GM23338 (cell line): ENCODE measurements around the gene REEP5. TPM values are rescaled to one million over a fixed set of nuclear protein-coding genes. Genes with fewer than 3 reads are reported as not detected.

Experiments
- ATAC-seq: fragments of 200-7000 bp; cut with Tn5 transposase; 3 replicates; pipeline ENCODE4 v1.9.1; 2020
- DNase-seq: peaks from one replicate; pipeline ENCODE4 v3.0.0-alpha.2; 2015; ENCODE audit warnings: low spot score
- H2AFZ ChIP-seq: fragments of 200-600 bp; sonication (generic); 2 replicates; pipeline ENCODE4 v1.8.0; 2016; ENCODE audit warnings: antibody characterized with exemption, mild to moderate bottlenecking, moderate library complexity
- H3F3A ChIP-seq: fragments of 200-600 bp; sonication (generic); replicated peaks from 2 replicates; pipeline ENCODE4 v1.8.0; 2017; ENCODE audit warnings: antibody characterized with exemption, mixed run types, low read depth
- H3K27ac ChIP-seq: fragments of 200-600 bp; sonication (generic); 2 replicates; pipeline ENCODE4 v1.6.1; 2016; ENCODE audit warnings: low read depth
- H3K27me3 ChIP-seq: fragments of 200-600 bp; sonication (generic); 2 replicates; pipeline ENCODE4 v1.8.0; 2016; ENCODE audit warnings: mild to moderate bottlenecking, mixed run types, moderate library complexity; ENCODE audit not compliant: insufficient read depth
- H3K36me3 ChIP-seq: fragments of 200-600 bp; sonication (generic); 2 replicates; pipeline ENCODE4 v1.8.0; 2016; ENCODE audit warnings: mild to moderate bottlenecking; ENCODE audit not compliant: insufficient read depth
- H3K4me1 ChIP-seq: fragments of 200-600 bp; sonication (generic); 2 replicates; pipeline ENCODE4 v1.8.0; 2016; ENCODE audit warnings: mild to moderate bottlenecking, moderate library complexity; ENCODE audit not compliant: insufficient read depth
- H3K4me2 ChIP-seq: fragments of 200-600 bp; sonication (generic); 2 replicates; pipeline ENCODE4 v1.7.1; 2017; ENCODE audit warnings: mixed run types
- H3K4me3 ChIP-seq: fragments of 200-600 bp; sonication (generic); 2 replicates; pipeline ENCODE4 v1.6.1; 2016; ENCODE audit warnings: mixed run types
- H3K79me2 ChIP-seq: fragments of 200-600 bp; sonication (generic); replicated peaks from 2 replicates; pipeline ENCODE4 v1.8.0; 2017; ENCODE audit warnings: mild to moderate bottlenecking; ENCODE audit not compliant: insufficient read depth
- H3K9me2 ChIP-seq: fragments of 200-600 bp; sonication (generic); 2 replicates; pipeline ENCODE4 v1.8.0; 2017; ENCODE audit not compliant: insufficient read depth
- H4K20me1 ChIP-seq: fragments of 200-600 bp; sonication (generic); replicated peaks from 2 replicates; pipeline ENCODE4 v1.8.0; 2017; ENCODE audit warnings: mild to moderate bottlenecking; ENCODE audit not compliant: insufficient read depth
- H3K27ac Mint-ChIP-seq: 2 replicates; pipeline ENCODE4 v1.8.0; 2020; ENCODE audit warnings: inconsistent platforms, mild to moderate bottlenecking, moderate library complexity, mixed read lengths
- H3K27me3 Mint-ChIP-seq: 3 replicates; pipeline ENCODE4 v1.8.0; 2022; ENCODE audit warnings: low read depth, mild to moderate bottlenecking, moderate library complexity, mixed read lengths, inconsistent platforms; ENCODE audit not compliant: insufficient read depth, poor library complexity
- H3K36me3 Mint-ChIP-seq: 3 replicates; pipeline ENCODE4 v1.8.0; 2021; ENCODE audit warnings: low read depth, mild to moderate bottlenecking, inconsistent platforms, moderate library complexity, mixed read lengths
- H3K4me1 Mint-ChIP-seq: 3 replicates; pipeline ENCODE4 v1.8.0; 2020; ENCODE audit warnings: mild to moderate bottlenecking, inconsistent platforms, mixed read lengths
- H3K4me3 Mint-ChIP-seq: 3 replicates; pipeline ENCODE4 v1.8.0; 2021; ENCODE audit warnings: moderate library complexity, mild to moderate bottlenecking, inconsistent platforms, mixed read lengths
- H3K9me3 Mint-ChIP-seq: 3 replicates; pipeline ENCODE4 v1.8.0; 2020; ENCODE audit warnings: moderate library complexity, mild to moderate bottlenecking, inconsistent platforms, mixed read lengths
- ETS1 ChIP-seq: IDR thresholded peaks from 2 replicates; pipeline ENCODE4 v1.6.1; 2016; ENCODE audit warnings: antibody characterized with exemption
- EZH2 ChIP-seq: fragments of 200-600 bp; sonication (generic); IDR thresholded peaks from one replicate; pipeline ENCODE4 v1.8.0; 2017; ENCODE audit warnings: antibody characterized with exemption, mild to moderate bottlenecking, low read depth; ENCODE audit not compliant: unreplicated experiment
- EZH2phosphoT487 ChIP-seq: fragments of 200-600 bp; sonication (generic); IDR thresholded peaks from one replicate; pipeline ENCODE4 v1.8.1; 2018; ENCODE audit warnings: antibody characterized with exemption; ENCODE audit not compliant: unreplicated experiment
- JUNB ChIP-seq: IDR thresholded peaks from one replicate; pipeline ENCODE4 v1.6.1; 2016; ENCODE audit warnings: antibody characterized with exemption; ENCODE audit not compliant: unreplicated experiment
- NANOG ChIP-seq: IDR thresholded peaks from 2 replicates; pipeline ENCODE4 v1.6.1; 2016; ENCODE audit warnings: antibody characterized with exemption, borderline replicate concordance
- REST ChIP-seq: IDR thresholded peaks from one replicate; pipeline ENCODE4 v1.6.1; 2018; ENCODE audit warnings: antibody characterized with exemption; ENCODE audit not compliant: unreplicated experiment
- STAT1 ChIP-seq: IDR thresholded peaks from one replicate; pipeline ENCODE4 v1.6.1; 2016; ENCODE audit warnings: antibody characterized with exemption; ENCODE audit not compliant: unreplicated experiment
- ZNF114 ChIP-seq: fragments of 250-450 bp; sonication (Bioruptor Pico); IDR thresholded peaks from 2 replicates; pipeline ENCODE4 v1.5.0; 2020; ENCODE audit warnings: mild to moderate bottlenecking, moderate library complexity
- polyA plus RNA-seq: library from polyadenylated mRNA; unstranded; fragments of >200 nt; fragmentation: Nextera tagmentation; extraction: Ambion mirVana; gene quantifications from 2 replicates; pipeline ENCODE4 v1.2.1, GENCODE V29; 2016
- total RNA-seq: library from RNA; depleted of rRNA; stranded (reverse); fragments of >200 nt; shearing (Covaris generic); gene quantifications from 2 replicates; pipeline ENCODE4 v1.2.3, GENCODE V29; 2014; rRNA removed

The REEP5 gene
- total and polyA plus RNA-seq, 2 experiments from 2014 or later: 32.5 to 111 TPM

GRCh38 chr5:112830378-112830777 is 91.6 kb downstream of the REEP5 start:
- H3K4me3 Mint-ChIP-seq: no peak overlapping the region
- Histone ChIP-seq H3K36me3 (0 out of 2 replicates have a peak, but pooled peaks cover 3% of the 10 kb centered on the region), H2AFZ (no peak overlapping the region), H3K9me2 (no peaks in the 10 kb centered on the region), H3F3A (no peaks in the 10 kb centered on the region), H3K4me3 (no peak overlapping the region), H3K4me1 (peaks cover 6% of the 10 kb centered on the region), H3K79me2 (no peaks in the 10 kb centered on the region), H3K27ac (no peak overlapping the region), H3K4me2 (no peak overlapping the region), H3K27me3 (no peaks in the 10 kb centered on the region), H4K20me1 (no peaks in the 10 kb centered on the region)
- H3K9me3 Mint-ChIP-seq: no peaks in the 10 kb centered on the region
- peaks cover 10% of the 10 kb centered on the region for H3K4me1 Mint-ChIP-seq
- no peak for DNase-seq
- 0 out of 2 replicates have a peak overlapping the region, but pooled peaks have one; percentile 1 for H3K27ac Mint-ChIP-seq
- peaks cover 34% of the 10 kb centered on the region for H3K36me3 Mint-ChIP-seq
- peaks cover 3% of the 10 kb centered on the region for H3K27me3 Mint-ChIP-seq
- no peak for ATAC-seq
- TF ChIP-seq STAT1: no peak
- no peak for TF ChIP-seq JUNB
- TF ChIP-seq ETS1: no peak
- no peak for TF ChIP-seq ZNF114 (CRISPR knock-in tag)
- TF ChIP-seq REST: no peak
- TF ChIP-seq NANOG: no peak
- TF ChIP-seq EZH2: no peak
- TF ChIP-seq EZH2phosphoT487: no peak

Other genes with a start within 250 kb of the REEP5 start
- gene APC, start 184.3 kb downstream of the REEP5 start, total RNA-seq: 45.3 and 62.9 TPM in 2 replicates
- 34.8 and 42.4 TPM in 2 replicates for gene APC, start 184.3 kb downstream of the REEP5 start, polyA plus RNA-seq
- gene SRP19, start 60.9 kb downstream of the REEP5 start, total RNA-seq: 104 and 144 TPM in 2 replicates
- 368 and 406 TPM in 2 replicates for gene SRP19, start 60.9 kb downstream of the REEP5 start, polyA plus RNA-seq
- 146 and 165 TPM in 2 replicates for gene DCP2, start 54.6 kb upstream of the REEP5 start, total RNA-seq
- 96.6 and 101 TPM in 2 replicates for gene DCP2, start 54.6 kb upstream of the REEP5 start, polyA plus RNA-seq